ENCODE measurements around the gene RRBP1.

DNA sequence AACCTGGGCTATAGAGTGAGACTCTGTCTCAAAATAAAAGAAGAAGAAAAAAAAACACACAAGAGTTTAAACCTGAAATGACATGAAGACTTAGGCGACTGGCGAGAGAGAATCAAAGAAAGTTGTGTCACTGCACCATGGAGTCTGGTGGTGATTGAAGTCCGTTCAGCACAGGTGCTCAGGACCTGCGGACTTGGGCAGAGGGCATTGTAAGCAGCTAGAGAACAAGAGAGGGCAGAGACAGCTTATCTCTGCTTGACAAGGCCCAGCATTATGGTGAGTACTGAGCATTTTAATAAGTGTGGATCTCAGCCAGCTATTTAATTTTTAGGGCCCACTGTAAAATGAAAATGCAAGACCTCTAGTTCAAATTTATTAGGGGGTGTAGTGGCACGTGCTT lies 49.2 kb upstream of the RRBP1 start:
- TF ChIP-seq, protein P1, sequence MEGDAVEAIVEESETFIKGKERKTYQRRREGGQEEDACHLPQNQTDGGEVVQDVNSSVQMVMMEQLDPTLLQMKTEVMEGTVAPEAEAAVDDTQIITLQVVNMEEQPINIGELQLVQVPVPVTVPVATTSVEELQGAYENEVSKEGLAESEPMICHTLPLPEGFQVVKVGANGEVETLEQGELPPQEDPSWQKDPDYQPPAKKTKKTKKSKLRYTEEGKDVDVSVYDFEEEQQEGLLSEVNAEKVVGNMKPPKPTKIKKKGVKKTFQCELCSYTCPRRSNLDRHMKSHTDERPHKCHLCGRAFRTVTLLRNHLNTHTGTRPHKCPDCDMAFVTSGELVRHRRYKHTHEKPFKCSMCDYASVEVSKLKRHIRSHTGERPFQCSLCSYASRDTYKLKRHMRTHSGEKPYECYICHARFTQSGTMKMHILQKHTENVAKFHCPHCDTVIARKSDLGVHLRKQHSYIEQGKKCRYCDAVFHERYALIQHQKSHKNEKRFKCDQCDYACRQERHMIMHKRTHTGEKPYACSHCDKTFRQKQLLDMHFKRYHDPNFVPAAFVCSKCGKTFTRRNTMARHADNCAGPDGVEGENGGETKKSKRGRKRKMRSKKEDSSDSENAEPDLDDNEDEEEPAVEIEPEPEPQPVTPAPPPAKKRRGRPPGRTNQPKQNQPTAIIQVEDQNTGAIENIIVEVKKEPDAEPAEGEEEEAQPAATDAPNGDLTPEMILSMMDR (IDR thresholded peaks at IDR 0.05), result no peak
- no peak for TF ChIP-seq POLR2A (IDR thresholded peaks at IDR 0.05)
